Ishikawa (cell line): ENCODE results near the gene CCT5.

Experiments used
- CEBPB ChIP-seq: IDR thresholded peaks from 2 replicates; pipeline ENCODE4 v1.6.1; 2012
- CREB1 ChIP-seq: IDR thresholded peaks from 2 replicates; pipeline ENCODE4 v1.6.1; 2012; ENCODE audit warnings: low read depth
- EGR1 ChIP-seq: IDR thresholded peaks from 2 replicates; pipeline ENCODE4 v1.6.1; 2012
- EP300 ChIP-seq: IDR thresholded peaks from 2 replicates; pipeline ENCODE4 v1.6.1; 2012; ENCODE audit warnings: borderline replicate concordance
- FOXM1 ChIP-seq: IDR thresholded peaks from 2 replicates; pipeline ENCODE4 v1.6.1; 2012; ENCODE audit warnings: low read depth, borderline replicate concordance
- MAX ChIP-seq: IDR thresholded peaks from 2 replicates; pipeline ENCODE4 v1.6.1; 2012
- NFIC ChIP-seq: IDR thresholded peaks from 2 replicates; pipeline ENCODE4 v1.6.1; 2012
- RAD21 ChIP-seq: IDR thresholded peaks from 2 replicates; pipeline ENCODE4 v1.6.1; 2012; ENCODE audit warnings: low read depth
- REST ChIP-seq: IDR thresholded peaks from 2 replicates; pipeline ENCODE4 v1.6.1; 2012; ENCODE audit warnings: low read depth, mild to moderate bottlenecking
- TAF1 ChIP-seq: IDR thresholded peaks from 2 replicates; pipeline ENCODE4 v1.6.1; 2012; ENCODE audit warnings: low read depth, mild to moderate bottlenecking
- TCF12 ChIP-seq: IDR thresholded peaks from 2 replicates; pipeline ENCODE4 v1.6.1; 2012; ENCODE audit warnings: low read depth
- TEAD4 ChIP-seq: IDR thresholded peaks from 2 replicates; pipeline ENCODE4 v1.6.1; 2012
- USF1 ChIP-seq: IDR thresholded peaks from 2 replicates; pipeline ENCODE4 v1.6.1; 2012
- YY1 ChIP-seq: IDR thresholded peaks from 2 replicates; pipeline ENCODE4 v1.6.1; 2012; ENCODE audit warnings: low read depth
- ZBTB7A ChIP-seq: IDR thresholded peaks from 2 replicates; pipeline ENCODE4 v1.6.1; 2012; ENCODE audit warnings: low read depth

CCT5 gene

DNA sequence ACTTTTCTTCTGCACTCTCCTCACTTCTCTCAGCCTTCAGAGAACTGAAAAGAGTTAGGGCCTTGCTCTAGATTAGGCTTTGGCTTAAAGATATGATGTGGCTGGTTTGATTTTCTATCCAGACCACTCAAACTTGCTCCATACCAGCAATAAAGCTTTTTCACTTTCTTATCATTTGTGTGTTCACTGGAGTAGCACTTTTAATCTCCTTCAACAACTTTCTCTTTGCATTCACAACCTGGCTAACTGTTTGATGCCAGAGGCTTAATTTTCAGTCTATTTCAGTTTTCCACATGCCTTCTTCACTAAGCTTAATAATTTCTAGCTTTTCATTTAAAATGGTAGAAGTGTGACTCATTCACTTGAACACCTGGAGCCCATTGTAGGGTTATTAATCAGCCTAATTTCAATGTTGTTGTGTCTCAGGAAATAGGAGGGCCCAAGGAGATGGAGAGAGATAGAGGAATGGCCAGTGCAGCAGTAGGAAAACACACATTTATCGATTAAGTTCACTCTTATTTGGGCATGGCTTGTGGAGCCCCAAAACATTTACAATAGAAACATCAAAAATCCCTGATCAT lies 6.3 kb upstream of the CCT5 start:
- TF ChIP-seq CEBPB (no peak), TEAD4 (no peak), TCF12 (no peak), REST (no peak), ZBTB7A (no peak), NFIC (no peak), TAF1 (no peak)

DNA sequence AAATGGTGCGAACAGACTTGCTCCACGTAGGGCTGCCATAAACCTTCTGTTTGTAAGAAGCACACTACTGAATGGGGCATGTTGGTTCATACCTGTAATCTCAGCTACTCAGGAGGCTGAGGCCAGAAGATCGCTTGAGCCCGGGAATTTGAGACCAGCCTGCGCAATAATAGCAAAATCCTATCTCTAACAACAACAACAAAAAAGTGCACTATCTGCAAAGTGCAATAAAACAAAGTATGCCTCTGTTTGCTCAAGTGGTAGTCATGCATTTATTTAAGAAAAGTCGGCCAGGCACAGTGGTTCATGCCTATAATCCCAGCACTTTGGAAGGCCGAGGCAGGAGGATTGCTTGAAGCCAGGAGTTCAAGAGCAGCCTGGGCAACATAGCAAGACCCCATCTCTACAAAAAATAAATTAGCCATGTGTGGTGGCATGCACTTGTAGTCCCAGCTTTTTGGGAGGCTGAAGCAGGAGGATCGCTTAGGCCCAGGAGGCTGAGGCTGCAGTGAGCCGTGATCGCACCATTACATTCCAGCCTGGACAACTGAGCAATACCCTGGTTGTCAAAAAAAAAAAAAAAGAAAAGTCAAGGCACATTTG lies 5.6 kb upstream of the CCT5 start:
- TF ChIP-seq NFIC (no peak), MAX (no peak), RAD21 (no peak), TCF12 (no peak), REST (no peak)

GRCh38 chr5:10246761-10247160 lies 3.3 kb upstream of the CCT5 start:
- TF ChIP-seq TAF1: no peak
- TF ChIP-seq CREB1: no peak
- TF ChIP-seq NFIC: peak; percentile 80
- no peak for TF ChIP-seq MAX
- no peak for TF ChIP-seq EGR1
- no peak for TF ChIP-seq FOXM1
- no peak for TF ChIP-seq RAD21

- TF ChIP-seq TAF1: no peak
- TF ChIP-seq TCF12: no peak
- TF ChIP-seq CREB1: no peak
- no peak for TF ChIP-seq NFIC
- TF ChIP-seq ZBTB7A: no peak
- TF ChIP-seq EP300: no peak
- no peak for TF ChIP-seq CEBPB
- no peak for TF ChIP-seq REST
- TF ChIP-seq YY1: no peak
- no peak for TF ChIP-seq MAX
- TF ChIP-seq FOXM1: no peak
- TF ChIP-seq USF1: no peak
- no peak for TF ChIP-seq RAD21
- TF ChIP-seq EGR1: no peak
- TF ChIP-seq TEAD4: no peak
Observed at GRCh38 chr5:10248378-10249260, 1.5 kb upstream of the CCT5 start.
